ENCODE data around the gene WDR7. TPM values are rescaled to one million over a fixed set of nuclear protein-coding genes. Genes with fewer than 3 reads are reported as not detected.

Gene WDR7
- total RNA-seq, 4 donors from 2014 or later, result 9.4 to 26.1 (median 19.2) TPM

DNA sequence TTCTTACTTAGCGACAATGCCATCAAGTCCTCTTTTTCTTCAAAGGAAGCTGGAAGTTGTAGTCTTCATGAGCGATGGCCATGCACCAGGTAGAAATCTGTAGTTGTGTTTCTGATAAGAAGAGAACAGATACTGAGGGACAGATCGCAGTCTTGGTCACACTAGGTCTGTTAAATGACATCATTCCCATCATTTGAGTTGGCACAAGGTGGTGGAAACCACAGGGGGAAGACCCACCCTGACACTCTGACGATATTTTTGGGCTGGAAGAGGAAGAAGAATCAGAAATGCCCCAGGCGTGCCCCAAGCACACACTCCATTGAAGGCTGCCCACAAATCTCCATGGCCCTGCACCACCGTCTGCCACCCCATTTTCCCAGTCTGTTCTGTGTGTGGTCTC is 406.7 kb downstream of the WDR7 start:
- intact Hi-C loops (cut with DNase I), result no loop called here
- H3K27me3 ChIP-seq, result no peaks in the 10 kb centered on the region
- H3K9me3 ChIP-seq, result no peaks in the 10 kb centered on the region
- no peak overlapping the region for H3K4me3 ChIP-seq
- TF ChIP-seq POLR2A (IDR thresholded peaks at IDR 0.05), result no peak
- no peak for TF ChIP-seq CTCF (IDR thresholded peaks at IDR 0.05)
- no peaks in the 10 kb centered on the region for H3K4me1 ChIP-seq
- 75 to 83% methylated on average over 6 of the region's 6 CpGs for WGBS, 2 donors
- no peak for DNase-seq
- no peak overlapping the region for H3K27ac ChIP-seq
- H3K36me3 ChIP-seq, result no peaks in the 10 kb centered on the region

DNA sequence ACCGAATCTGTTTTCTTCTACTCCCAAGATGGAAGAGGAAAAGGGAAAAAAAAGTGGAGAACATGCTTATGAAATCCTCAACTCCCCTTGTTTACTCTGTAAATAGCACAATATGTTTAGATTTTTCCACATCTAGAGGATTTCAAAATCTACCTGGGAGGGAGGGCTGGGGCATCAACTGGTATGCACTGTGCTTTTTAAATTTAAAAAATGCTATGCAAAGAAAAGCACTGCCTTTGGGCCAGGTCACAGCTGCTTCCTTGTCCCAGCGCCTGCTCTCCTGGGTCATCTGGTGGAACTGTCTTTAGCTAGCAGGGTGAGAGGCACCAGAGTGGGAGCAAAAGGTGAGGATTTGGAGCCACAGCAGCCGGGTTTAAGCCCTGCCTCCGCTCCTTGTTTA is 407.6 kb downstream of the WDR7 start:
- no peaks in the 10 kb centered on the region for H3K4me1 ChIP-seq
- TF ChIP-seq CTCF (IDR thresholded peaks at IDR 0.05) (no peak), POLR2A (IDR thresholded peaks at IDR 0.05) (no peak)
- 70 to 75% methylated on average over 4 of the region's 4 CpGs for WGBS, 2 donors
- no peaks in the 10 kb centered on the region for H3K36me3 ChIP-seq
- no peaks in the 10 kb centered on the region for H3K9me3 ChIP-seq
- no peak overlapping the region for H3K4me3 ChIP-seq
- H3K27me3 ChIP-seq, result no peaks in the 10 kb centered on the region
- DNase-seq, result no peak
- intact Hi-C loops (cut with DNase I), result no loop called here
- no peak overlapping the region for H3K27ac ChIP-seq

DNA sequence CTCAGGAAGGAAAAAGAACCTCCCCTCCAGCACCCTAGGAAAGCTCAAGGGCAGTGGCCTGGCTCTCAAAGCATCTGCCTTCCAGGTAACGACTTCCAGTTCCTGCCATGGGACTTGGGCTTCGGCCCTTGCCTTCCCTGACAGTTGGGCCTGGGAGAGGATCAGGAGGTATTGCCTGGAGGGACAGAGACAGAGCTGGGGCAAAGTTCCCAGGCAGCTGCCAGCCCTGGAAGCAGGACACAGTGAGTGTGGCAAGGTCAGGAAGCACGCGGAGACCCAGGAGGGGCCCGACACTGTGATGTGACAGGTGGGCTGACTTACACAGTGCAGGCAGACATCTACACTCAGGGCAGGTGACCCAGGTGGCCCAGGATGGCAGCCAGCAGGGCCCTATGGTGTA is 408.2 kb downstream of the WDR7 start:
- Histone ChIP-seq H3K27me3 (no peaks in the 10 kb centered on the region), H3K27ac (no peak overlapping the region), H3K9me3 (no peaks in the 10 kb centered on the region), H3K4me3 (no peak overlapping the region), H3K4me1 (no peaks in the 10 kb centered on the region), H3K36me3 (no peaks in the 10 kb centered on the region)
- intact Hi-C loops (cut with DNase I), result no loop called here
- no peak for TF ChIP-seq POLR2A (IDR thresholded peaks at IDR 0.05)
- no peak for TF ChIP-seq CTCF (IDR thresholded peaks at IDR 0.05)
- DNase-seq, result no peak
- WGBS, 2 donors, result 85 to 86% methylated on average over 2 to 5 of the region's 5 CpGs

- no peaks in the 10 kb centered on the region for H3K4me1 ChIP-seq
Observed at GRCh38 chr18:57060814-57061213, 409.7 kb downstream of the WDR7 start.

DNA sequence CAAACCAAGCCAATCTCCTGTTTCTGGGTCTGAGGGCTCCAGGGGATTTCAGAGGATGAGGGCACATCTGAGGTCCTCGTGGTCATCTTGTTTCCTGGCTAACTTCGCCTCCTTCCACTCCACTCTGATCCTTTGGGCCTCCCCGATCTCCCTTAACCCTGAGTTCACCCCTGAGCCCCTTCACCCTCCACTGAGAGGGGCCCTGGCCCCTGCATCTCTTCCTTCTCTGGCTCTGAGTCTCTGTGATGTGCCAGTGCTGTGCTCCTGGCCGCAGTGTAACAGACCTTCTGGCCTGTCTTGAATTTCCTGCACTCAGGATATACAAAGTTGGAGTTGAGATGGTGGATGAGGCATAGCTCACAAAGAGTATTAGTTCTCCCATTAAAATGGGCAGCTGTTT is 411.0 kb downstream of the WDR7 start:
- H3K4me1 ChIP-seq, result no peaks in the 10 kb centered on the region
- WGBS, 2 donors, result 66 to 80% methylated on average over 3 to 4 of the region's 4 CpGs
- no peak overlapping the region for H3K4me3 ChIP-seq
- no peaks in the 10 kb centered on the region for H3K9me3 ChIP-seq
- intact Hi-C loops (cut with DNase I), result no loop called here
- H3K36me3 ChIP-seq, result no peaks in the 10 kb centered on the region
- TF ChIP-seq POLR2A (IDR thresholded peaks at IDR 0.05), result no peak
- no peak for TF ChIP-seq CTCF (IDR thresholded peaks at IDR 0.05)
- H3K27me3 ChIP-seq, result no peaks in the 10 kb centered on the region
- DNase-seq, result no peak
- no peak overlapping the region for H3K27ac ChIP-seq

More at GRCh38 chr18:57060814-57061213, 409.7 kb downstream of the WDR7 start:
- WGBS, 2 donors, result 78 to 83% methylated on average over 7 to 8 of the region's 8 CpGs
- Histone ChIP-seq H3K27ac (no peak overlapping the region), H3K36me3 (no peaks in the 10 kb centered on the region), H3K4me3 (no peak overlapping the region), H3K9me3 (no peaks in the 10 kb centered on the region), H3K27me3 (no peaks in the 10 kb centered on the region)
- TF ChIP-seq CTCF (IDR thresholded peaks at IDR 0.05), result no peak
- no peak for TF ChIP-seq POLR2A (IDR thresholded peaks at IDR 0.05)
- DNase-seq, result no peak
- intact Hi-C loops (cut with DNase I), result no loop called here

All from esophagus squamous epithelium (tissue), 5 donors.